AG08395 (cell line): ENCODE measurements around the gene TERT.
"Not testable (repeated sequence)": the region's sequence is repeated elsewhere in the genome, so short reads cannot be mapped to it uniquely, and the experiment has no call there.

Source experiments
- DNase-seq: peaks from one replicate; pipeline ENCODE4 v3.0.0; 2012; ENCODE audit warnings: mixed read lengths, low spot score

TERT gene

DNA sequence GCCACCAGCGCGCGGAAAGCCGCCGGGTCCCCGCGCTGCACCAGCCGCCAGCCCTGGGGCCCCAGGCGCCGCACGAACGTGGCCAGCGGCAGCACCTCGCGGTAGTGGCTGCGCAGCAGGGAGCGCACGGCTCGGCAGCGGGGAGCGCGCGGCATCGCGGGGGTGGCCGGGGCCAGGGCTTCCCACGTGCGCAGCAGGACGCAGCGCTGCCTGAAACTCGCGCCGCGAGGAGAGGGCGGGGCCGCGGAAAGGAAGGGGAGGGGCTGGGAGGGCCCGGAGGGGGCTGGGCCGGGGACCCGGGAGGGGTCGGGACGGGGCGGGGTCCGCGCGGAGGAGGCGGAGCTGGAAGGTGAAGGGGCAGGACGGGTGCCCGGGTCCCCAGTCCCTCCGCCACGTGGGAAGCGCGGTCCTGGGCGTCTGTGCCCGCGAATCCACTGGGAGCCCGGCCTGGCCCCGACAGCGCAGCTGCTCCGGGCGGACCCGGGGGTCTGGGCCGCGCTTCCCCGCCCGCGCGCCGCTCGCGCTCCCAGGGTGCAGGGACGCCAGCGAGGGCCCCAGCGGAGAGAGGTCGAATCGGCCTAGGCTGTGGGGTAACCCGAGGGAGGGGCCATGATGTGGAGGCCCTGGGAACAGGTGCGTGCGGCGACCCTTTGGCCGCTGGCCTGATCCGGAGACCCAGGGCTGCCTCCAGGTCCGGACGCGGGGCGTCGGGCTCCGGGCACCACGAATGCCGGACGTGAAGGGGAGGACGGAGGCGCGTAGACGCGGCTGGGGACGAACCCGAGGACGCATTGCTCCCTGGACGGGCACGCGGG, at the start of gene TERT:
TSS of gene TERT (minus strand) at position 234 of the 815 bp plus-strand sequence. CDS start at position 155, 79 bp downstream.
- DNase-seq = no peak

DNA sequence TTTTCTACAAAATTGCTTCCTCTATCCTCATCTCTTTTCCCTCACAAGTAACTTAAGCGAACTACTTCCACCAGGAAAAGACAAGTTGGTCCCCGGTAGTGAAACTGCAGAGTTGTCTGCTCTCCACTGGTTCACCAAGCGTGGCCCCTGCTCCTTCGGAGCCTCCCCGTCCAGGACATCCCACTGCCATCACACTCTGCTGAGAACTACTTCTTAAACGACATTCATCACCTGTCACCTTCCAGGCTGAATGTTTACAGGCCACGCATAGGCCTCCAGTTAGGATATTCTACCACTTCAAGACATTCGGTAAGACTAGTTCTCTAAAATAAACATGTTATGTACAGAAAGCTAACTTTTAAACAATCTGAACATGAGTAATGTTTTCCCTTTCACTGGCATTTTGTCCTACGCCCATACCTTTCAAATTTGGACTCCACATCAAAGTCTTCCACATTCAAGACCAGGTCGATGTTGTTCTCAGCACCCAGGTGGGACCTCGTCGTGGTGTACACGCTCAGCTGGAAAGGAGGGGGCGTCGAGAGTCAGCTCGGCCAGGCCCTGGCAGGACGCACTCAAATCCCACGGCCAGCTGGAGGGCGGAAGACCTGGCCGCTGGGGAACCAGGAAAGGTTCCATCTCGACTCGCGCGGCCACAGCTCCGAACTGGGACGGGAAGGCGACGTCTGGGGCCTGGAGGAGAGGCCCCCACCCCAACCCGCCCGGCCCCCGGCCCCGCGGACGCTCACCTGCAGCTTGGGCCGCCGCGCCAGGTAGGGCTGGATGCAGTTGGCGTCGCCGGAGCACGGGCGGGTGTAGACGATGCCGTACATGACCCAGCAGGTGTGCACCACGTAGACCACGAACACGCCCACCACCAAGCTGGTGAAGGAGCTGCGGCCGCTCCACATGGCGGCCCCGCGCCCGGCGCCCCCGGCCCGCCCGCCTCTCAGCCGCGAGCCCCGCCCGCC, 49.3 kb upstream of the TERT start:
- peak; percentile 37 for DNase-seq

DNA sequence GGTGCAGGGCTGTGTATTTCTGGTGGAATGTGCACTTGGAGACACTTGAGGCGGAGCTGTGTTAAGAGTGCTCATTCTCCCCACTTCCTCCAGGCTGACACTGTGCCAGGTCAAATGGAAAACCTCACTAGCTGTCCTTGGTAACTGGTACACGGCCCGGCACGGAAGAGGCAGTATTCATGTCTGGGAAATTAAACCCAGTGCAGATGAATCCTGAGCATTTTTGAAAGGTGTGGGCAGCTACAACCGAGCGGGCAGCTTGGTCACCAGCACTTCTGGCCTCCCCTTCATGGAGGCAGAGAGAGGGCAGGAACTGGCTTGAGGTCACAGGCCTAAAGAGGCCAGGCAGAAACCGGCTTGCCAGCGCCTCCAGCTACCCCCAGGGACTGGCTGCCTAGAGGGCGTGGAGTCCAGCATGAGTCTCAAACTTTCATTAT, 48.5 kb upstream of the TERT start:
- no peak for DNase-seq

DNA sequence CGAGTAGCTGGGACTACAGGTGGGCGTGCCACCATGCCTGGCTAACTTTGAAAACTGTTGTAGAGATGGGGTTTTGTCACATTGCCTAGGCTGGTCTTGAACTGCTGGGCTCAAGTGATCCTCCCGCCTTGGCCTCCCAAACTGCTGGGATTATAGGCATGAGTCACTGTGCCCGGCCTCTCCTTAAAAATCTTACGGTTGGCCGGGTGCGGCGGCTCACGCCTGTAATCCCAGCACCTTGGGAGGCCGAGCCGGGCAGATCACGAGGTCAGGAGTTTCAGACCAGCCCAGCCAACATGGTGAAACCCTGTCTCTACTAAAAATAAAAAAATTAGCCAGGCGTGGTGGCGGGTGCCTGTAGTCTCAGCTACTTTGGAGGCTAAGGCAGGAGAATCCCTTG, 47.8 kb upstream of the TERT start:
- not testable (repeated sequence) for DNase-seq

DNA sequence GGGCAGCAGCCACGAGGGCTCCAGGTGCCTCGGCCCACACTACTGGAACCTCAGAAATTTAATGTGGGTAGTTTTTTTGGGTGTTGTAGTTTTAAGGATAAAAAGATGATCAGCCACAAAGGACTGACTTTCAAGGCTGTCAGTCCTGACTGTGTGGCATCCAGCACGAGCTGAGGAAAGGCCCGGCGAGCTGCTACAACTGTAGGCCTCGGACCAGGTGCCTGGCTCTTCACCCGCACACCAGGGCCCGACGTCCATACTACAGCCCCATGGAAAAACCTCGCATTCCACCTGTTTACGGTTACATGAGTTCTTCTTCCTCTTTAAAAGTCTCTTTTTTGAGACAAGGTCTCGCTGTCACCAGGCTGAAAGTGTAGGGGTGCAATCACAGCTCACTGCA, 47.4 kb upstream of the TERT start:
- DNase-seq = no peak

DNA sequence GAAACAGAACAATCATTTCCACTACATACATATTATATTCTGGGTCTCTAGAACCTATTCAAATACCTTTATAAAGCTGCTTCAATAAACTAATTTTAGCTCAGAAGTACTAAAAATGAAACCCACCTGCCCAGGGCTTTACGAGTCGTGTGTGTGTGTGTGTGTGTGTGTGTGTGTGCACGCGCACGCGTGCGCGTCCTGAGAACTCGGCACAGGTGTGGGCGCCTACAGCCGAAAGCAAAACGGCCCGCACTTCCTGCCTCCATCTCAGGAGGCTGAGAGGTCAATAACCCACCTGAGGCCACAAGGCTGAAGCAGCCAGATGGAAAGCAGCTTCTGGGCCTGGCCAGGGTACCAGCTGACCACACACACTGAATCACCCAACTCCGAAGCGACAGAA, 47.0 kb upstream of the TERT start:
- DNase-seq = no peak

DNA sequence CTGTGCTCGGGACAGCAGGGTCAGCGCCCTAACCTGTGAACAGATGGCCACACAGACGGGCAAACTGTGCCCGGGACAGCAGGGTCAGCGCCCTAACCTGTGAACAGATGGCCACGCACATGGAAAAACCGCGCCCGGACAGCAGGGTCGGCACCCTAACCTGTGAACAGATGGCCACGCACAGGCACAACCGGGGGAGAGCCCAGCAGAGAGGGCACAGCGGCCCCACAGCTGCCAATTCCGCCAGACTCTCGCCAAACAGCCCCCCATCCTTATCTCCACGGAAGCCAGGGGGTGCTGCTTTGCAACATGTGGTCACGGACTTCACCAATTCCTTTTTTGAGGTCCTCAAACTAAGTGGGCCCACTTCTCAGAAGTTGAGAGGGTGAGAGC, 44.9 kb upstream of the TERT start:
- DNase-seq = not testable (repeated sequence)

DNA sequence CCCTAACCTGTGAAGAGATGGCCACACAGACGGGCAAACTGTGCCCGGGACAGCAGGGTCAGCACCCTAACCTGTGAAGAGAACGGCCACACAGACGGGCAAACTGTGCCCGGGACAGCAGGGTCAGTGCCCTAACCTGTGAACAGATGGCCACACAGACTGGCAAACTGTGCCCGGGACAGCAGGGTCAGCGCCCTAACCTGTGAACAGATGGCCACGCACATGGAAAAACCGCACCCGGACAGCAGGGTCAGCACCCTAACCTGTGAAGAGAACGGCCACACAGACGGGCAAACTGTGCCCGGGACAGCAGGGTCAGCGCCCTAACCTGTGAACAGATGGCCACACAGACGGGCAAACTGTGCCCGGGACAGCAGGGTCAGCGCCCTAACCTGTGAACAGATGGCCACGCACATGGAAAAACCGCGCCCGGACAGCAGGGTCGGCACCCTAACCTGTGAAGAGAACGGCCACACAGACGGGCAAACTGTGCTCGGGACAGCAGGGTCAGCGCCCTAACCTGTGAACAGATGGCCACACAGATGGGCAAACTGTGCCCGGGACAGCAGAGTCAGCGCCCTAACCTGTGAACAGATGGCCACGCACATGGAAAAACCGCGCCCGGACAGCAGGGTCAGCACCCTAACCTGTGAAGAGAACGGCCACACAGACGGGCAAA, 44.4 kb upstream of the TERT start:
- DNase-seq = not testable (repeated sequence)

DNA sequence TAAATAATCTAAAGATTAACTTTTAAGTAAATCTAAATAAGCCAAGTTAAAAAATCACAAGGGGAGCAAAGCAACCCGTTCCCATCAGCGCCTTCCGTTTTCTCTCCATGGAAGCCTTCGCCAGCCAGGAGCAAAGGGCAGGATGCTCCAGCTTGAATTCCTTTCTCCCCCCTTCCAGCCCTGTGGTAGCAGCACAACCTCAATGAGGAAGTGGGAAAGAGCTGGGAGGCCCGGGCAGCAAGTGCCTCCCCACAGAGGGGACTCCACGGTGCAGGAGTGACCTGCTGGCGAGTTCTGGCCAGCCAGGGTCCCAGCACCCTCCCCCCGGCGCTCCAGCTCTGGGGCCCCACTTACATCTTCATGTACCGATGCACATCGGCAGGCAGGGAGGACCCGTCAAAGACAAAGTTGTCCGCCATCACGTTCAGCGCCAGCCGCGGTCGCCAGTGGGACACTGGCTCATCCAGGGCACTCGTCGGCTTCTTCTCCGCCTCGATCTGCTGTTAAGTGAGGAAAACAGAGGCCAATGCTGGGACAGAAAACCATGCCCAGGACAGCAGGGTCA, 43.7 kb upstream of the TERT start:
- no peak for DNase-seq

DNA sequence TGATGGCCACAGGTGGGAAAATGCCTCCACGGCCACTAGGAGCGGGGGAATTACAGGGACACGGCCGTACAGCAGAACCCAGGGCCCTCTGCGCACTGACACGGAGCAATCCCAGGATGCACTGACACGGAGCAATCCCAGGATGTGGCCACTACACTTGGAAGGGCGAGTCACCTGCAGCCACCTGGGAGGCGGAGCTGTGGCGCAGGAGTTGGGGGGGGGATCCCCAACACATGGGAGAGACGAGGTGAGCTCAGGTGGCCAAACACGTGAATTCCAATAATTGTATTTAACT, 43.3 kb upstream of the TERT start:
- DNase-seq = no peak

DNA sequence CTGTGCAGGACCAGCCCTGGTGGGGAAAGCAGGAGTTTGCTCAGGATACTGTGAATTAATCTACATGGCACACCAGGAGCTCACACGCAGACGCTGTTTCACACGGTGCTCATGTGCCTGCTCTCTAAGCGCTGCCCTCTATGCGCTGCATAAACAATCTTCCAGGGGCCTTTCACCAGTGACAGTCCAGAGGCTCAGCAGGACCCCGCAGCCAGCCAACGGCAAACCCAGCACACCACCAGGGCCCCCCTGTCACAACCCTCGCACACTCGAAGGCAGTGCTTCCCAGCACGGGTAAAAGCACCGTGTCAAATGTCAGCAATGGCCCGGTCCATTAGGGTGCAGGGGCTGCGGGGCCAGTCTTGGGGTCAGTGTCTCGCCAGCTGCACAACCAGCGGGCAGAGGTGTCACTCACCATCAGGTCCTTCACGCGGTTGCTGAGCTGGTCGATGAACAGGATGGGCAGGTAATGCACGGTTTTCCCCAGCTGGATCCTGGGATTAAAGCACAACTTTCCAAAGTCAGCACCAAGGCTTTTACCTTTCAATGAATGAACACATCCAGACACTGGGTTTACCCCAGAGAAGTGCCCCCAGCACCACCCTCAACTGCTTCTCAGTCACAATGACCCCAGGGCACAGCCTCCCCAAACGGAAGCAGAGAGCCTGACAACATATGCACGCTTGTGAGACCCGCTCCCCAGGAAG, 42.8 kb upstream of the TERT start:
- DNase-seq = no peak

DNA sequence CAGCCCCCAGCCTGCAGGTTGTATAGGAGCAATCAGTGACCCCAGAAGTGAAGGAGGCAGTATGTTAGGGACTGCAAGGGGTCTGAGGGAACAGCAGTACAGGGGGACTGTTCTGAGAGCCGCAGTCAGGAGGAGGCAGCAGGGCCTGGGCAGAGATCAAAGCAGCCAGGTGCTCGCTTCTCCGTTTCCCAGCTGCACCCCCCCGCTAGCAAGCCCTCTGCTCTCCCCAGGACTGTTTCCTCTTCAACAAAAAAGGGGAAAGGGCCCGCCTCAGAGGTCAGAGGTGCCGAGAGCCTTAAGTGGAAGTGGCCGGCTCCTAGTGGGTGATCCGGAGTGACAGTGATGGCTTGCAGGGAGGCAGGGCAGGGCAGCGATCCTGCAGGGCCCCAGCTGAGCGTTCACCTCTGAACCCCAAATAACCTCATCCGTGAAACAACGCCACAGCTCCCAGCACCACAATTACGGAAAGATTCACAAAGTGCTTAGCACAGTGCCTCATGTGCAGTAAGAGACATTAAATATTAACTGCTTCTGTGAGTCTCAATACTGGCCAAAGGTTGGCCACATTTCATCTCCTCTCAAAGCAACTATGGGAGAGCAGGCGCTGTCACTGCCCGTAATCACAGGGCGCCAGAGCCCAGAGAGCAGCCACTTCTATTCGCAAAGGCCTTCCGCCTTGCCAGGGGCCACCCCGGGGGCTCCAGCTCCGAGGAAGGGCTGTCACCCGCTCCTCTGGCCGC, 42.1 kb upstream of the TERT start:
- DNase-seq = no peak

DNA sequence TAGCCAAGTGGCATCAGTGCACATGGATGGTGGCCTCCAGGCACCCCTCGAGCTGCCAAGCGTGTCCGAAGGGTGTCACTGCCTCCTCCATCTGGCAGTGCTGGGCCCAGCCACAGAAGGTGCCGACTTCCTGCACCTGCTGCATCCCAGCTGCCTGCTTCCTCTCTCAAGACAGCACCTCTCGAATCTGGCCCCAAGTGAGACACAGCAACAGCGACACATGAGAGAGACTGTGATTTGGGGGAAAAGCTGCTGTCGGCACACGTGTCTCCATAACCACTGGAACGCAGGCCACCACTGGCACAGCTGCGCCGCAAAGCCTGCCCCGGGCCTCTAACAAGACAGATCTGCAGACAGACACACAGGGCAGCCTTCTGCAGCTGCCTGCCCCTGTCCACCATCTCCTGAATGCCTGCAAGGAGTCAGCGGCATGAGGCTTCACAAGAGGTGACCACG, 41.3 kb upstream of the TERT start:
- DNase-seq = no peak

DNA sequence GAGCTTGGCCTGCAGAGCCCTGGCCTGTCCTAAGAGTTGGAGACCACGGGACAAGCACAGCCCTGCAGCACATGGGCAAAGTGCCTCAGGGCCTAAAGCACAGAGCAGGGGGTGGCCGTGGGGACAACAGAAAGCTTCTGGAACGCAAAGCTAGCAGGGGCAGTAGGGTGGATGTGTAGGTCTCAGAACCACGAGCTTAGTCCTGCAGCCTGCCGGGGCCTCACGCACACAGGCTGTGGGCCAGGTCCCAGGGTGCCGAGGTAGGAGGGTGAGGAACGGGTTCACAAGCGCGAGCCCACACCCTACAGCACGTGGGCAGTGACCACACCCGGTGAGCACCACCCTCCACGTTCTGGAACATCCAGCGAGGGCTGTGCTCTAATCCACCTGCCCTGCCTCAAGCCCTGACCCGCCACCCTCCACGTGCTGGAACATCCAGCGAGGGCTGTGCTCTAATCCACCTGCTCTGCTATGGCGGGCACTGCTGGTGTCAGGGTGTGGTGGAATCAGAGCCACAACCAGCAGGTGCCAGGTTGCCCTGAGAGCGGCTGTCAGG, 40.8 kb upstream of the TERT start:
- no peak for DNase-seq

DNA sequence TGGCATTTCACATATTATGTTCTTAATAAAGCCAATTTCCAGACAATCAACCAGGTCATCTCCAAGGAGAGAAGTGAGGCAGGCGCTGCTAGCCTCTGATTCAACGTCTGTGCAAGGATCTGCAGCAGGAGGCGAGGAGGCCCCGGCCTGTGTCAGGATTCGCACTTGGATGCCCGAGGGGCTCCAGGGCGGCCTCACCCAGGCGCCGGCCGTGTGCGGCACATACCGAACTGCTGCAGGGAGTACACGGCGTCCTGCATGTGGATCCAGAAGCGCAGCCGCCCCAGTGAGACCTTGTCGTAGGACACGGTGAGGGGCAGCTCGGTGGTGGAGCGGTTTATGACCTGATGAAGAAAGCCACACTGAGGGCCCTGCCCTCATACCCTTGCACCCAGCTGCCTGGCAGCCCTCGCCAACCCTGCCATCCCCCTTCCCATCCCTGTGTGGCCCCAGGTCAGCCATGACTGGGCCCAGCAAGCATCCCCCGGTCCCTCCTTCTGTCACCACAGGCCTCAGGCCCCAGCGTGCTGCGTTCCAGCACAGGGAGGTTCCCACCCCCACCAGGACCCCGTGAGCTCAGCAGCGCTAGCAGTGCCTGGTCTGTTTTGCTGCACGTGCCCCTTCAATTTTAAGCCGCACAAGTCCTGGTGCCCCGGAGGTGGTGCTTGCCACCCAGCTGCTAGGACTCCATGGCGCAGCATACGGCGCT, 40.1 kb upstream of the TERT start:
- no peak for DNase-seq

DNA sequence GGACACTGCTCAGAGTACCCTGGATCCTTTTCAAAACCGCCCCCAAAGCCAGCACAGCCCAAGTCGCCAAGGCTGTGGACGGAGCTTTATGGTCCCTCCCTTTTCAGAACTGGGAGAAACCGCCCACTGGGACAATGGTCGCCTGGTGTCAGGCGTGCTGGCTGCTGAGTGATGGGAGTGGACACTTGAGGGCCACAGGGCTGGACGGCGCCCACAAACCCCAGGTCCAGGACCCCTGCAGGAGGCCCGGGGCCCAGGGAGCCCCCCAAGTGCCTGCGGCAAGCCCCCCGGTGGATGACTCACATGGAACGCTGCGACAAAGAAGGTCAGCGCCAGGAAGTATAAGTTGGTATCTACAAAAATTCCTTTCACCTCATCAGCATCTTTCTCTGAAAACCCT, 39.1 kb upstream of the TERT start:
- no peak for DNase-seq

DNA sequence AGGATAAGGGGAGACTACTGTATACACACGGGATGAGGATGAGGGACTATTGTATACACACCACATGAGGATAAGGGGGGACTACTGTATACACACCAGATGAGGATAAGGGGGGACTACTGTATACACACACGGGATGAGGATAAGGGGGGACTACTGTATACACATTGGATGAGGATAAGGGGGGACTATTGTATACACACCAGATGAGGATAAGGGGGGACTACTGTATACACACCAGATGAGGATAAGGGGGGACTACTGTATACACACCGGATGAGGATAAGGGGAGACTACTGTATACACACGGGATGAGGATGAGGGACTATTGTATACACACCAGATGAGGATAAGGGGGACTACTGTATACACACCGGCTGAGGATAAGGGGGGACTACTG, 38.4 kb upstream of the TERT start:
- DNase-seq = not testable (repeated sequence)

DNA sequence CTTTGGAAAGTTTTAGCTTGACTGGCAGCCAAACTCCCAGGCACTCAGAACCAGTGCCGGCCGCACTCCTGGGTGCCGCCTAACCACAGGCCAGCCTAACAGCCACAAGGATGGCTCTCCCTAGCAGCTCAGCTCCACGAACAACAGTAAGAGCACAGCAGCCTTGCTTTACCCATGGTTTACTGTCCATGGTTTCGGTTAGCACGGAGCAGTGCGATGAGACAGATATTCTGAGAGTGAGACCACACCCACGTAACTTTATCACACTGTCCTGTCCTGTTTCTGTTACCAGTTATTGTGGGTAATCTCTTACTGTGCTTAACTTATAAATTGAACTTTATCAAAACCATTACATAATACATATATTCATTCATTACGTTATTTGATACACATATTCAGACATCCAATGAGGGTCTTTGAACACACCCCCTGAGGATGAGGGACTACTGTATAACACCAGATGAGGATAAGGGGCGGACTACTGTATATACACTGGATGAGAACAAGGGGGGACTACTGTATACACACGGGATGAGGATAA, 37.7 kb upstream of the TERT start:
- no peak for DNase-seq

DNA sequence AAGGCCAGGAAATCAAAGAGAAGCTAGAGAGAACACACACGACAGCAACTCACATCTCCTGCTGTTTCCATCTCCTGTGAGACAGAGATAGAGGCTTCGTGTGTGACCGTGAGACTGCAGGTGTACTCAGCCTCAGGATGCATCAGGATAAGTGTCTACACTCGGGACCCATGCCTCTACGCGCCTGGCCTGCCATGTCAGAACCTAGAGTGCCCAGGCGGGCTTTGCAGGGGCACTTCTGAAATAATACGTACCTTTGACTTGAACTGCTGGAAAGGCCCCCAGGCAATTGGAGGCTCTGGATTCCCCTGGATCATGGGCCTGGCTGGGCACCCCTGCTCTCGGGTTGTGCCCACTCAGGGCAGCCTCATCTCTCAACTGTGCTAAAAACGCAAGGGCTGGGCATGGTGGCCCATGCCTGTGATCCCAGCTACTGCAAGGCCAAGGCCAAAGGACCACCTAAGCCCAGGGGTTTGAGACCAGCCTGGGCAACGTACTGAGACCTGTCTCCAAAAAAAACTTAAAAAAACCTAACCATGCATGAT, 37.1 kb upstream of the TERT start:
- no peak for DNase-seq
